ENCODE results near the gene POU2F3. TPM values are rescaled to one million over a fixed set of nuclear protein-coding genes. Genes with fewer than 3 reads are reported as not detected.

The POU2F3 gene
- total and polyA plus RNA-seq, 2 of the 4 experiments (the other 2 are of a cell fraction), result under 0.01 to 0.09 TPM

DNA sequence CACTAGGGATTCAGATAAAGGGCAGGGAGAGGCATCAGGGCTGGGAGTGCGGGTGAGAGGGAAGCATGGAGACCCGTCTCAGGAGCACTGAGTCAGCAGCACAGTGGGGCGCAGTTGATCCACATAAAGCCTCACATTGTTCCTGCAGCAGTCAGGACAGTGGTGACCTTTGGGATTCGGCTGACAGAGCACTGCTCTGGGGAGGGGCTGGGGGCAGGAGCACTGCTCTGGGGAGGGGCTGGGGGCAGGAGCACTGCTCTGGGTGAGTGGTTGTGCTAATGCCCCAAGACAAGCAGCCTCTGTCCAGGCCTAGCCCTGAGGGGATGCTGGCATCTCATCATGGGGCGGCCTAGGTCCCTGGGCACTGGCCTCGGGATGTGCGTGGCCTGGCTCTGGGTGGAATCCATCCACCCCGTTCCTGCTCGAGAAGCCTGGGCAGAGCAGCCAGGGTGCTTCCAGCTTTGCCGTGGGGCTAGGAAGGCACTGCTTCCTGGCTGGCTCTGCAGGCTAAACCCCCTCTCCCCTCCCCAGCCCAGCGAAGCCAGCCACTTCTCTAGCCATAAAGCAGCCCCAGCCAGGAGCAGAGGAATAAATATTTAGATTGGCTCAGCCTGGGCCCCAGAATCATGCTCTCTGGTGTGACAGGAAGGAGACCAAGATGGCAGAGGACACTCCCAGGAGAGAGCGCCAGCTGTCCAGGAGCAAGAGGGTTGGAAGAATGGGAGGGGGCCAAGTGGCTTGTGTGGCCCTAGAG lies 21.8 kb upstream of the POU2F3 start (continued):
- TF ChIP-seq MAFK (IDR thresholded peaks at IDR 0.05; ENCODE audit: low read depth, low read length), result no peak

- no peak overlapping the region for H3K23ac ChIP-seq (ENCODE audit: low read depth, low read length)
- H3K4me2 ChIP-seq (ENCODE audit: low read depth, low read length), result no peak overlapping the region
- BruUV-seq (replicated peaks), result no TSS peak
- H3K36me3 ChIP-seq (ENCODE audit: control insufficient read depth, insufficient read depth, low read length), result no peaks in the 10 kb centered on the region
- H2BK120ac ChIP-seq (ENCODE audit: low read depth, low read length), result no peak overlapping the region
- no peak overlapping the region; a peak in 2 of 4 replicates for H4K8ac ChIP-seq (ENCODE audit: low read depth in 2 of 2, low read length in 2 of 2)
- peak overlapping the region; percentile 42; the same call in 1 of the 2 replicates for H3K27ac ChIP-seq (ENCODE audit: insufficient read depth, low read length)
- no peak overlapping the region for H4K91ac ChIP-seq (ENCODE audit: insufficient read depth, low read depth, low read length)
- H3K79me1 ChIP-seq (ENCODE audit: low read depth in 1 of 2, low read length in 2 of 2), result peaks cover 11 to 62% of the 10 kb centered on the region in 2 experiments; a peak in 3 of 4 replicates
- no peak overlapping the region for H3K56ac ChIP-seq (ENCODE audit: extremely low read depth, insufficient read depth, low read length)
- DNase-seq (no peak), ATAC-seq (ENCODE audit: low read depth) (no peak)
- H4K5ac ChIP-seq (ENCODE audit: low read depth, low read length), result no peak overlapping the region
- H3K14ac ChIP-seq (replicated peaks; ENCODE audit: low read depth, low read length), result no peak overlapping the region
- no peak overlapping the region; the same call in 1 of the 2 replicates for H2BK20ac ChIP-seq (ENCODE audit: low read depth, low read length)
- no peak overlapping the region for H2AFZ ChIP-seq (replicated peaks; ENCODE audit: low read length, poor library complexity)
- dilution Hi-C loops (cut with HindIII; ENCODE audit: low sequenced_read_pairs, unreplicated experiment), result no loop called here
- peak overlapping the region; percentile 77 for H2AK5ac ChIP-seq (ENCODE audit: low read depth, low read length)
- peak overlapping the region; percentile 48; the same call in 1 of the 2 replicates for H3K4ac ChIP-seq (ENCODE audit: low read depth, low read length)
- H3K18ac ChIP-seq (ENCODE audit: low read depth, low read length), result no peak overlapping the region
- POLR2A ChIA-PET (ENCODE audit: unreplicated experiment), result no interaction called here
- H4K20me1 ChIP-seq (ENCODE audit: insufficient read depth, low read length), result peaks cover 19% of the 10 kb centered on the region
- 51% methylated on average over 6 of the region's 10 CpGs; no CpG with 5 or more reads in 1 of the 2 experiments for whole genome bisulfite sequencing, 2 experiments (ENCODE audit: extremely low coverage in 2 of 2, insufficient read length in 1 of 2)
- H3K9me1 ChIP-seq (ENCODE audit: insufficient read depth, low read length), result peaks cover 39% of the 10 kb centered on the region
- intact Hi-C loops (cut with micrococcal nuclease), result no loop called here
- in situ Hi-C loops (cut with MboI; ENCODE audit: low sequenced_read_pairs), result no loop called here
- H2AK9ac ChIP-seq (replicated peaks; ENCODE audit: low read depth, low read length, poor library complexity), result peak overlapping the region; percentile 50
- no peak overlapping the region for H3K9ac ChIP-seq (ENCODE audit: low read depth, low read length)
- CTCF ChIA-PET, result no interaction called here
- no peak overlapping the region for H2BK5ac ChIP-seq (ENCODE audit: low read depth, low read length, poor library complexity, severe bottlenecking)
- H3K4me3 ChIP-seq (ENCODE audit: insufficient read depth, low read depth, low read length), result no peak overlapping the region
- H3K4me1 ChIP-seq (ENCODE audit: control insufficient read depth, insufficient read depth, low read length), result peaks cover 24% of the 10 kb centered on the region
- H3K9me3 ChIP-seq (ENCODE audit: control insufficient read depth, insufficient read depth, low read length), result no peaks in the 10 kb centered on the region
- H2BK15ac ChIP-seq (ENCODE audit: low read depth, low read length), result no peak overlapping the region
- no peaks in the 10 kb centered on the region for H3K27me3 ChIP-seq (ENCODE audit: control insufficient read depth, insufficient read depth, low read length)
- no peak for TF ChIP-seq USF2 (IDR thresholded peaks at IDR 0.05; ENCODE audit: low read depth, low read length)
- TF ChIP-seq, protein P1, sequence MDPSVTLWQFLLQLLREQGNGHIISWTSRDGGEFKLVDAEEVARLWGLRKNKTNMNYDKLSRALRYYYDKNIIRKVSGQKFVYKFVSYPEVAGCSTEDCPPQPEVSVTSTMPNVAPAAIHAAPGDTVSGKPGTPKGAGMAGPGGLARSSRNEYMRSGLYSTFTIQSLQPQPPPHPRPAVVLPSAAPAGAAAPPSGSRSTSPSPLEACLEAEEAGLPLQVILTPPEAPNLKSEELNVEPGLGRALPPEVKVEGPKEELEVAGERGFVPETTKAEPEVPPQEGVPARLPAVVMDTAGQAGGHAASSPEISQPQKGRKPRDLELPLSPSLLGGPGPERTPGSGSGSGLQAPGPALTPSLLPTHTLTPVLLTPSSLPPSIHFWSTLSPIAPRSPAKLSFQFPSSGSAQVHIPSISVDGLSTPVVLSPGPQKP (IDR thresholded peaks at IDR 0.05; ENCODE audit: borderline replicate concordance, low read depth, low read length), result no peak
- TF ChIP-seq, protein P2, sequence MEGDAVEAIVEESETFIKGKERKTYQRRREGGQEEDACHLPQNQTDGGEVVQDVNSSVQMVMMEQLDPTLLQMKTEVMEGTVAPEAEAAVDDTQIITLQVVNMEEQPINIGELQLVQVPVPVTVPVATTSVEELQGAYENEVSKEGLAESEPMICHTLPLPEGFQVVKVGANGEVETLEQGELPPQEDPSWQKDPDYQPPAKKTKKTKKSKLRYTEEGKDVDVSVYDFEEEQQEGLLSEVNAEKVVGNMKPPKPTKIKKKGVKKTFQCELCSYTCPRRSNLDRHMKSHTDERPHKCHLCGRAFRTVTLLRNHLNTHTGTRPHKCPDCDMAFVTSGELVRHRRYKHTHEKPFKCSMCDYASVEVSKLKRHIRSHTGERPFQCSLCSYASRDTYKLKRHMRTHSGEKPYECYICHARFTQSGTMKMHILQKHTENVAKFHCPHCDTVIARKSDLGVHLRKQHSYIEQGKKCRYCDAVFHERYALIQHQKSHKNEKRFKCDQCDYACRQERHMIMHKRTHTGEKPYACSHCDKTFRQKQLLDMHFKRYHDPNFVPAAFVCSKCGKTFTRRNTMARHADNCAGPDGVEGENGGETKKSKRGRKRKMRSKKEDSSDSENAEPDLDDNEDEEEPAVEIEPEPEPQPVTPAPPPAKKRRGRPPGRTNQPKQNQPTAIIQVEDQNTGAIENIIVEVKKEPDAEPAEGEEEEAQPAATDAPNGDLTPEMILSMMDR (conservative IDR thresholded peaks at IDR 0.05; ENCODE audit: low read depth, low read length), result no peak
- no peak for TF ChIP-seq POLR2A (IDR thresholded peaks at IDR 0.05; ENCODE audit: low read depth, low read length)
- TF ChIP-seq NFE2L2 (IDR thresholded peaks at IDR 0.05; ENCODE audit: low read depth, low read length), result no peak
- no peak for TF ChIP-seq BHLHE40 (IDR thresholded peaks at IDR 0.05; ENCODE audit: low read depth, low read length)
- TF ChIP-seq MAZ (IDR thresholded peaks at IDR 0.05; ENCODE audit: borderline replicate concordance, low read depth, low read length), result no peak
- TF ChIP-seq MXI1 (IDR thresholded peaks at IDR 0.05; ENCODE audit: borderline replicate concordance, low read depth, low read length), result no peak
- TF ChIP-seq SMC3 (IDR thresholded peaks at IDR 0.05; ENCODE audit: low read depth, low read length), result no peak
- TF ChIP-seq RAD21 (IDR thresholded peaks at IDR 0.05; ENCODE audit: low read length), result no peak
- TF ChIP-seq MAFK (IDR thresholded peaks at IDR 0.05; ENCODE audit: low read depth, low read length), result no peak
- TF ChIP-seq RCOR1 (IDR thresholded peaks at IDR 0.05; ENCODE audit: insufficient replicate concordance, low read length), result no peak
- TF ChIP-seq FOS (IDR thresholded peaks at IDR 0.05; ENCODE audit: low read depth, low read length), result no peak
These were observed 21.3 kb upstream of the POU2F3 start for GRCh38 chr11:120218695-120219033.
